PFSK-1 (cell line): ENCODE results near the gene TRAFD1.

Experiments
- FOXP2 ChIP-seq: optimal IDR thresholded peaks from 2 replicates; pipeline ENCODE3; 2011; ENCODE audit warnings: borderline replicate concordance, control low read depth, inconsistent platforms; ENCODE audit not compliant: insufficient read depth; ENCODE audit errors: extremely low read length, extremely low read depth
- POLR2AphosphoS5 ChIP-seq: IDR thresholded peaks from 2 replicates; pipeline ENCODE4 v1.6.1; 2012; ENCODE audit warnings: low read depth, mild to moderate bottlenecking, control low read depth, low read length, moderate library complexity
- SIN3A ChIP-seq: IDR thresholded peaks from 2 replicates; pipeline ENCODE4 v1.6.1; 2012; ENCODE audit warnings: mild to moderate bottlenecking, low read length, moderate library complexity, borderline replicate concordance; ENCODE audit not compliant: insufficient read depth
- TAF1 ChIP-seq: IDR thresholded peaks from 2 replicates; pipeline ENCODE4 v1.6.1; 2012; ENCODE audit warnings: low read length, control low read depth, borderline replicate concordance; ENCODE audit not compliant: insufficient read depth
- TF ChIP-seq, protein P1 (sequence below), 2 experiments: IDR thresholded peaks; 2 replicates each; pipeline versions ENCODE4 v1.6.1 to v1.8.0; 2011 to 2012; ENCODE audit warnings: low read depth in 2 of 2, low read length in 2 of 2, control low read depth in 1 of 2, inconsistent platforms in 1 of 2, mild to moderate bottlenecking in 1 of 2, moderate library complexity in 1 of 2; ENCODE audit not compliant: insufficient read depth in 1 of 2

The TRAFD1 gene

DNA sequence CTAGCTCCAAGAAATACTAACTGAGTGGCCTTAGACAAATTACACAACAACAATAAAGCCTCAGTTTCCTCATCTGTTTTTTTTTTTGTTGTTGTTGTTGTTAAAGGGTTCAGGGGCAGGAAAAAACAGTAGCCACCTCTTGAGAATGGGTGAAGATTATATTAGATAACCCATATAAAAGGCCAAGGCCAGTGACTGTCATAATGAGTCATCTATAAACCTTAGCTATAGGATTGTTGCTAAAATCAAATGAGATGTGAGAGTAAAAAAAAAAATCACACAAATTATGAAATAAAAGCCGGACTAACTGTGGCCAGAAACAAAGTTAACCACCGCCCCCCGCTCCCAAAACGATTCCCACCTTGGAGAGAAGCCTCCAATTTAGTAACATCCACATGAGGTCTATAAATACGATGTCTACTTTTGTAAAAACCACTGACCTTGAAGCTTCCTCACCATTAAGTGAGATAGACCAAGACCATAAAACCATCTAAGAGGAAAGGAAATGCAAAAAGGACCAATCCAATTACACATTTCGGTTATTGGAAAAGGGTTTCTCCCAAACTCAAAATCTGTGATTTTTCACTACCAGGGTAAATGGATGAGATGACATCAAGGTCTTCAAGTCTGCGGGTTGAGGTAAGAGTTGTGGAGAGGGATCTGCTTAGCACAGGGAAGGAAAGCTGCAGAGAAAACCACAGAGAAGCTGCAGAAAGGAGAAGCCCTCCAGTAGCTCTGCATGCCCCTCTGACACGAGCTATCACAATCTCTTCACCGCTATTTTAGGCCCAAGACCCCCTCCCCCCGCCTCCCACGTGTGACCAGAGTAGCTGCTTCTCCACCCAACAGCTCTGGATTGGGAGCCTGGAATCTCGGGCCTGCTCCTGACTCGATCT, 17.8 kb upstream of the TRAFD1 start:
- TF ChIP-seq, protein P1, sequence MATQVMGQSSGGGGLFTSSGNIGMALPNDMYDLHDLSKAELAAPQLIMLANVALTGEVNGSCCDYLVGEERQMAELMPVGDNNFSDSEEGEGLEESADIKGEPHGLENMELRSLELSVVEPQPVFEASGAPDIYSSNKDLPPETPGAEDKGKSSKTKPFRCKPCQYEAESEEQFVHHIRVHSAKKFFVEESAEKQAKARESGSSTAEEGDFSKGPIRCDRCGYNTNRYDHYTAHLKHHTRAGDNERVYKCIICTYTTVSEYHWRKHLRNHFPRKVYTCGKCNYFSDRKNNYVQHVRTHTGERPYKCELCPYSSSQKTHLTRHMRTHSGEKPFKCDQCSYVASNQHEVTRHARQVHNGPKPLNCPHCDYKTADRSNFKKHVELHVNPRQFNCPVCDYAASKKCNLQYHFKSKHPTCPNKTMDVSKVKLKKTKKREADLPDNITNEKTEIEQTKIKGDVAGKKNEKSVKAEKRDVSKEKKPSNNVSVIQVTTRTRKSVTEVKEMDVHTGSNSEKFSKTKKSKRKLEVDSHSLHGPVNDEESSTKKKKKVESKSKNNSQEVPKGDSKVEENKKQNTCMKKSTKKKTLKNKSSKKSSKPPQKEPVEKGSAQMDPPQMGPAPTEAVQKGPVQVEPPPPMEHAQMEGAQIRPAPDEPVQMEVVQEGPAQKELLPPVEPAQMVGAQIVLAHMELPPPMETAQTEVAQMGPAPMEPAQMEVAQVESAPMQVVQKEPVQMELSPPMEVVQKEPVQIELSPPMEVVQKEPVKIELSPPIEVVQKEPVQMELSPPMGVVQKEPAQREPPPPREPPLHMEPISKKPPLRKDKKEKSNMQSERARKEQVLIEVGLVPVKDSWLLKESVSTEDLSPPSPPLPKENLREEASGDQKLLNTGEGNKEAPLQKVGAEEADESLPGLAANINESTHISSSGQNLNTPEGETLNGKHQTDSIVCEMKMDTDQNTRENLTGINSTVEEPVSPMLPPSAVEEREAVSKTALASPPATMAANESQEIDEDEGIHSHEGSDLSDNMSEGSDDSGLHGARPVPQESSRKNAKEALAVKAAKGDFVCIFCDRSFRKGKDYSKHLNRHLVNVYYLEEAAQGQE (IDR thresholded peaks at IDR 0.05; ENCODE audit: insufficient read depth in 1 of 2, low read depth in 2 of 2, low read length in 2 of 2), result no peak
- TF ChIP-seq FOXP2 (no peak), SIN3A (no peak; the same call in 1 of the 2 replicates), POLR2AphosphoS5 (no peak), TAF1 (no peak)

DNA sequence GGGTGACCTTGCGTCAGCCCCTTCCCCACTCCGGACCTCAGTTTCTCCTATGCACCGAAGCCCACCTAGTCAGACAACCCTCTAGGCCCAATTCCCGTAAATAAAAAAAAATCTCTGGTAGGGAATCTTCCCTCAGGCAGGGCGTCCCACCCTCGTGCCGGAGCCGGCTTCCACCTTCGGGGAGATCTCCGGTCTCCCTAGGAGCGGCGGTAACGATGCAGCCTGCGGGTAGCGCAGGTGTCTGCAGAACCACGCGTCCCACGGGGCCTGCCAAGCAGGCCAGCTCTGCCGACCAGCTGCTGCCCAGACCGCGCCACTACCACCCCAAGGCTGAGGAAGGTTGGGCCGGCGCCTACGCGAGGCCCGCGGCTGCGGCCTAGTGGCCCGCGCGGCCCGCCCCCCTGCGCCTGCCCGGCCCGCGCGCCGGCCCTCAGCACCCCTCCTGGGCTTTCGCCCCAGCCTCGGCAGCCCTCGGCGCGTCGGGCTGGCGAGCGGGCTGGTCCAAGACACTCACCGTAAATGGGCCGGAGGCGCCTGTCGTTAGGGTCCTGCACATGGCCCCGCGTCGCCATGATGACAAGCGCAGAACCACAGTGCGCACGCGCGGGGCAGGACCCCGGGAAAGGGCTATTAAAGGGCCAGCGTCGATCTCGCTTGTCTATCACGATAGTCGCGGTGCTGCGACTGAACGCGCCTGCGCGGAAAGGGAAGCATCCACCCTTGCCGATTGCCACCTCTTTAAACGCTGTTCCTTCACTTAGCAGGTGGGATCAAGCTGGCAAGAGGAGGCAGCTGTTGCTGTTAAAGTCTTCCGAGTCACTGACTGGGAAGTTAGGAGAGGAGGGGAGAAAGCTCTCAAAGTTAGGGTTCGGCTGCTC, 16.9 kb upstream of the TRAFD1 start, which contains the start of gene NAA25:
Gene NAA25 (minus strand): TSS at position 582 of the 878 bp plus-strand sequence. CDS start 10 bp downstream, at position 572.
- TF ChIP-seq POLR2AphosphoS5 (no peak; the same call in 1 of the 2 replicates), SIN3A (0 out of 2 replicates have a peak, but pooled peaks have one; percentile 4), TAF1 (no peak), FOXP2 (peak; percentile 39)
- TF ChIP-seq, protein P1 (IDR thresholded peaks at IDR 0.05; ENCODE audit: insufficient read depth in 1 of 2, low read depth in 2 of 2, low read length in 2 of 2), result peak in 1 of 2 experiments; percentile 10; a peak in 1 of 4 replicates

DNA sequence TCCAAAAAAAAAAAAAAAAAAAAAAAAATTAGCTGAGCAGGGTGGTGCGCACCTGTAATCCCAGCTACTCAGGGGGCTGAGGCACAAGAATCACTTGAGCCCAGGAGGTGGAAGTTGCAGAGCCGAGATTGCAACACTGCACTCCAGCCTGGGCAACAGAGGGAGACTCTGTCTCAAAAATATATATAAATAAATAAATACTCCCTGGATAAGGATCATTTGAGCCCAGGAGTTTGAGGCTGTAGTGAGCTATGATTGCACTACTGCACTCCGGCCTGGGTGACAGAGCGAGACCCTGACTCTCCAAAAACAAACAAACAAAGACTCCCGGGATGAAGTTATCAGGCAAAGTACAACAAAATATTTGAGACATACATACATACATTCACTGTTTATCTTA, 13.4 kb upstream of the TRAFD1 start:
- TF ChIP-seq, protein P1 (IDR thresholded peaks at IDR 0.05; ENCODE audit: insufficient read depth in 1 of 2, low read depth in 2 of 2, low read length in 2 of 2), result no peak
- TF ChIP-seq TAF1 (no peak), POLR2AphosphoS5 (no peak), SIN3A (no peak)

DNA sequence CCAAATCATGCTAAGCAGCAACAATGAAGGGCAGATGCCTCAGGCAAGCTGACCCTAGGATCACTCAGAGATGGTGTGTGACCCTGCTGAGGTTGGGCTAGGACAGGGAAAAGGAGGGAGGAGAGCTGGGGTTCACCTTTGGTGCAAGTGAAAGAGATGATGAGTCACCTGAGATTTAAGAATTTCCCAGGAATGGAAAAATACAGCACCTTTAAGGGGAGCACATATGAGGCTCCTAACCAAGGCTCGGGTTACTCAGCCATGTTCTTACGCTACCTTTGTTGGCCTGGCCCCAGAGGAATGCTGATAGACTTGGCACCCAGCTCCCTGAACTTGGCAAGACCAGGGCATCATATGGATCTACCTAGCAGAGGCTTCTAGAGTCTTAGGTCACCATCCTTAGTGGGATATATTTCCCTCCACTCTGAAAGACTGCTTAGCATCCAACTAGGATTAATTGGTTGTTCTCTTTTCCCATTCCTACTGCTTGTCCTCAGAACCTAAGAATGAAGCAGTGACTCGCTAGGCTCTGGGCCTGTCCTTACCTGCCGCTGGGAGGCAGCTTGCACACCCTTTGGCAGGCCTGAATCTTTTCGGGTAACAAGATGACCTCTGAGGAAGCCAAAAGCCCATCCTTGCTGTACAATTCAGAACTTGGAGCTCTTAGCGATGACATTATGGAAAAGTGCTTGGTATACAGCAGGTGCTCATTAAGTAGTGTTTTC, 12.8 kb upstream of the TRAFD1 start:
- TF ChIP-seq POLR2AphosphoS5 (no peak), TAF1 (no peak), FOXP2 (no peak), SIN3A (no peak)
- TF ChIP-seq, protein P1 (IDR thresholded peaks at IDR 0.05; ENCODE audit: insufficient read depth in 1 of 2, low read depth in 2 of 2, low read length in 2 of 2), result no peak
